NCI-H526 (cell line): ENCODE results near the gene CCNY.

Source experiments
- DNase-seq, 2 experiments: peaks; one replicate each; lab custom pipeline; 2025; lab: John Stamatoyannopoulos, UW

CCNY gene

GRCh38 chr10:35426657-35427056, 90.3 kb downstream of the CCNY start:
- no peak for DNase-seq

DNA sequence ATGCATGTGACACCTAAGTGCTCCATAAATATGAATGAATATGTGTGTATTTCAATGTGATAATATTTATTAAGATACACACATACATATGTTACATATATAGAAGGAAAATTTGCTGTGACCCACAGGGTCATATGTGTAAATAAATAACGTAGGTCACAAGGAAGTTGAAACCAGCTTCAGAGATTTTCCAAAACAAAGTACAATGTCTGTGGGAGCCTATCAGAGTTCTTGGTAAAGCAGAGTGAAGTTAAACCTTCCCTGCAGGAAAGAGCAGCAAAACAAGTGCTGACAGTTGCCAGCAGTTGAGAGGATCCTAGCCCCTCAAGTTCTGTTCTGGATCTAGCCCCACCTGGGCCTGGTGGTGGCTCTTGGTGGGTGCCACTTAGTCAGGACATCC, 91.2 kb downstream of the CCNY start:
- no peak for DNase-seq

DNA sequence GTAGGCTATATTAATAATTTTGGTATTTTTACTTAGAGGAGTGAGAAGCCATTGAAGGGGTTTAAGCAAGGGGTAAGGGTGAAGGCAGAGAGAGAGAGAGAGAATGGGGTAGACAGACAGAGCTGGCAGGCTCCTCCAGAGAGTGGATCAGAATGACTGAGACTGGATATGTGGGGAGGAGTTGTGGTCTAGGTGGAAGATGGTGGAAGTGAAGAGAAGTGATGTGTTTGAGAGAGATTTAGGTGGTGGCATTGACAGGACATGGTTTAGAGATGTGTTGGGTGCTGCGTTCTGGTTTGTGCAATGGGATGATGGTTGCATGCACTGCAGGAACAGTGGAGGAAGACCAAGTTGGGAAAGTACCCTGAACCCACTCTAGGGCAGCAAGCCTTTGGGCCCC, 92.2 kb downstream of the CCNY start:
- DNase-seq, result no peak

- no peak for DNase-seq
Observed at GRCh38 chr10:35432781-35433338, 96.6 kb downstream of the CCNY start.

DNA sequence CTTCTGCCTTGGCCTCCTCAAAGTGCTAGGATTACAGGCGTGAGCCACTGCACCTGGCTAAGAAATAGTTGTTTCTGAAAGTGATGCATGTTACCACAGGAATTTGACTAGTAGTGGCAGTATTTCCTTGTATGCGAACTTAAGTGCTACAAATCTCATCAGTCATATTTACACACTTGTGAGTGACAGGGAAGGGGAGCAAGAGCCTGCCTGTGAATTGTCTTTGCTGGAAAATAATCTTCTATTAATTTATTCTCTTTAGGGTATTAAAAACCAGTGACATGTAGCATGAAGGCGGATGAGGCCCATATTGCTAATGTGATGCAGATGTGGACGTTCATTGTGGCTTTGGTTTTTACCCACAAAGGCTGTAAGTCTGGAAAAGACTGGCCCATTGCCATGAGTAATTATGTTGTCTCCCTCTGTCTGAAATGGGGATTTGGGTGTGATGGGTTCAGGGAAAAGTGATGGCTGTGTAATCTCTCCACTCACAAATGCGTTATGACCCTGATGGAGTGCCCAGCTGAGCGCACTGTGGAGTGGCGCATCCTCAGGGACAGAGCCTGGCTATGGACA, 97.6 kb downstream of the CCNY start:
- DNase-seq, result no peak

DNA sequence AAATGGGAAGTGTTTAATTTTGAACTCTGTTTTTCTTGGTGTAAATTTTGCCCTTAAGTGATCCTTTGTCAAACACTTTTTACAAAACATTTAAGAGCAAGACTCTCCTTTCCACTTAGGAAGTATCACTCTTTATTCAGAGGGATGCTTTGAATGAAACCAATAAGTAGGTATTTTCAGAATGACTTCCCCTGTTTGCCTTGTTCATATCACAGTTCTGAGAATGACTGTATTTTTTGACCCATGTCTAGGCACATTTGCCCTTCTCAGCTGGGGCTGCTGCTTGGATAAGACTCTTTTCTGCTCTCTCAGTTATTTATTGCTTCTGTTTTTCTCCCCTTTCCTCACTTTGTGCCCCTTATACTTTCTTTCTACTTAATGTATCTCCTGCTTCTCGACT, 98.2 kb downstream of the CCNY start:
- DNase-seq, result no peak

GRCh38 chr10:35435824-35436223, 99.5 kb downstream of the CCNY start:
- no peak for DNase-seq

DNA sequence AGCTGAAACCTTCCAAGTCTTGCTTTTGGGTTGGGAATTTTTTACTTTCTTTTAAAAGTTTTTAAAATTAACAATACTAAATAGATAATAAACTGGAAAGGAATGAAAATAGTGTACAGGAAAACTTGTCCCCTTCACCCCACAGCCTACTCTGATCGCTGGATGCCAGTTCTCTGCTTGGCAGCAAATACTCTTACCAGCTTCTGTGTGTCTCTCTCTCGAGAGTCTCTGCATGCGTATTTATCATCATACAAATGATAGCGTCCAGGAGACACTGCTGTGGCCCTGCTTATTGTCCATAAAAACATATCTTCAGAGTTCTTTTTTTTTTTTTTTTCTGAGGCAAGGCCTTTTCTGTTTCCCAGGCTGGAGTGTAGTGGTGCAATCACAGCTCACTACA, 101.5 kb downstream of the CCNY start:
- DNase-seq, result no peak

GRCh38 chr10:35438718-35439571, 102.6 kb downstream of the CCNY start:
- DNase-seq, result no peak

GRCh38 chr10:35440016-35440415, 103.7 kb downstream of the CCNY start:
- DNase-seq, result no peak

DNA sequence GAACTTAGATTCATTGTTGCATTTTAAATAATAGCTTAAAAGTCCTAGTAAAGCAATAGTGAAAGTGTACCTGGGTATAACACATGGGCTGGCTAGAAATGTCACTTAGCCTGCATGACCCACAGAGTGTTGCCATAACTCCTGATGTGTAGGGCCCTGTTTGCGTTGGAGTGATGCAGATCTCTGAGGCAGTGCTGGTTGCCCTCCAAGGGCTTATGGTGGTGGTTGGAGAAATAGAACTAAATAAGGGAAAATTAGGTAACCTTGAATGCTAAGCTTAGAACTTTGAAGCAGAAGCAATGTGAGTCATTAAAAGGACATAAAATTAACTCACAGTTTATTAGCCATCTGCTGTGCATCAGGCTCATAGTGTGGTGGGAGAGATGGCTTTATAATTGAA, 105.7 kb downstream of the CCNY start:
- DNase-seq, result no peak

- no peak for DNase-seq
Observed at GRCh38 chr10:35442592-35442991, 106.3 kb downstream of the CCNY start.

DNA sequence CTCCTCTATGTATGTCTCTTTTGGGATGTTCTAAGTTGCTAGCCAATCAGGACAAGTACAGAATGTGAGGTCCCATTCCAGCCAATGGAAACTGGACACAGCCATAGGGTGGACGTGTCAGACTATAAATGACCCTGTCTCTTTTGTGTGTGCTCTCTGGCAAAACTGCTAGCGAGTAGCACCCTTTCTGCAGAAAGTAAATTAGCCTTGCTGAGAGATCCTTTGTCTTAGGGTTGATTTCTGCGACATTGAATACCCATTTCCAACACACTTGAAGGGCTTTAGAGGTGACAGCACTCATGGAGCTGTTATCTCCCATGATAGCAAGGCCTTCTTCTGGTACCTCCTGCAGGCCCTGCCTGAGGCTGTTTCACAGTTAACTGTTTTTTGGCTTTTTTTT, 107.5 kb downstream of the CCNY start:
- DNase-seq, result no peak

- no peak for DNase-seq
Observed at GRCh38 chr10:35445150-35445884, 109.0 kb downstream of the CCNY start.

DNA sequence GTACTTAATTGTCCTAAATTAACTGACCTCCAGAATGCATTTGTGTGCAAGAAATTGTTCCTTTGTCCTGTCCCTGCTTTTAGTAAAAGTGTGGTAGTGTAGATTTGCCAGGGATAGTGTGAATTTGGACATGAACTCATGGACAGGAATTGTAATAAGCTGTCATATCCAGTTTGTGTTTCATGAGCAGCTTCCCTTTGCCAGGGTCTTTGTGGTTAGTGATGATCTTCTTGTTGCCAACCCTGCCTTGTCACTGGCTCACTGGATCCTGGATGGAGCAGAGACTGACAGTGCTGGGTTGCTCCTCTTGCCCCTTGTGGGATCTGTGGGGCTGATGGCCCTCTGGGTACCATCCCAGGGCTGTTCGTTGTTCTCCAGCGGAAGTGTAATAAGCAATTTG, 110.1 kb downstream of the CCNY start:
- DNase-seq, result no peak

DNA sequence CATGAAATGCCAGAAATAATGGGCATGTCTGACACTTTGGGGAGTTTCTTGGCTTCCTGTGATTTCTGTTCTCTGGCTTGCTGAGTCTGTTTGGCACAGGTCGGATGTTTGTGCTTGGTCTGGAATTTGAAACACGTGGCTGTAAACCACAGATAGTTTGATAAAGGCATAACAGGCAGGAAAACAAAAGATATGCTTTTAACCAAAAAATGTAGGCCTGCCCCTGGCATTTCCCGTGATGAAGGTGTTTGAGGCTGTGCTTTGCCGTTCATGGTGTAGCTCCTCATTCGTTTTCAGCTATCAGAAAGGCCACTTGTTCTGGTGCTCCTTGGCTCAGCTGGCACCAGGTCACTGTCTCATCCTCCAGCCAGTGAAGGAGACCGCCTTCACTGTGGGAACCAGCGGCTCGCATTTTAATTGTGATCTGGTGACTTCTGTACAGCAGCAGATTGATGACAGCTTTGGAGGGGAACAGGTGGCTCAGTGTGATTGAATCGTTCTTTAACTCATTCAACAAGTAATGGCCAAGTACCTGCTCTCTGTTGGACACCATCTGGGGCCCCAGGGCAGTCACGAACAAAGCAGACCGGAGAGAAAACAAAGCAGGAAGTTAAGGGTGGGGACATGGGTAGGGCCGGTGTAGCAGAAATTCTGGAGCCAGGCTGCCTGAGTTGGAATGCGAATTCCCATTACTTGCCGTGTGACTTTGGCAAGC, 111.5 kb downstream of the CCNY start:
- DNase-seq, result no peak

GRCh38 chr10:35448687-35449662, 112.7 kb downstream of the CCNY start:
- DNase-seq, result no peak

DNA sequence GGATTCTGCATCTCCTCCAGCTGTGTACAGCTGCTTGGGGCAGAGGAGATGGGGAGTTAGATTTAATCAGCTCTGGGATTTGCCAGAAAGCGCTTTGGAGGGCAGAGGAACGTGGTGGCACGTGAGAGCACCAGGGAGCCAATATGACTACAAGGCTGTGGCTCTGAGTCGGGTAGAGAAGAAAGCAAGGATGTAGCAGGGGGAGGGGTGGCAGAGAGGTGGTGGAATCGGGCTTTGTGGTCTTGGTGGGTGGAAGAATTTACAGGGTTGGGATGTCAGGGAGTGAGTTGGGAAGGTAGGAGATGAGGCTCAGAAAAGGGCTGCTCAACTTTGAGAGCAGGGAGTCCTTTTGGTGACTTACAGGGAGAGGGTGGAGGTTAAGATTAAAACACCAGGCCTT, 113.6 kb downstream of the CCNY start:
- no peak for DNase-seq

DNA sequence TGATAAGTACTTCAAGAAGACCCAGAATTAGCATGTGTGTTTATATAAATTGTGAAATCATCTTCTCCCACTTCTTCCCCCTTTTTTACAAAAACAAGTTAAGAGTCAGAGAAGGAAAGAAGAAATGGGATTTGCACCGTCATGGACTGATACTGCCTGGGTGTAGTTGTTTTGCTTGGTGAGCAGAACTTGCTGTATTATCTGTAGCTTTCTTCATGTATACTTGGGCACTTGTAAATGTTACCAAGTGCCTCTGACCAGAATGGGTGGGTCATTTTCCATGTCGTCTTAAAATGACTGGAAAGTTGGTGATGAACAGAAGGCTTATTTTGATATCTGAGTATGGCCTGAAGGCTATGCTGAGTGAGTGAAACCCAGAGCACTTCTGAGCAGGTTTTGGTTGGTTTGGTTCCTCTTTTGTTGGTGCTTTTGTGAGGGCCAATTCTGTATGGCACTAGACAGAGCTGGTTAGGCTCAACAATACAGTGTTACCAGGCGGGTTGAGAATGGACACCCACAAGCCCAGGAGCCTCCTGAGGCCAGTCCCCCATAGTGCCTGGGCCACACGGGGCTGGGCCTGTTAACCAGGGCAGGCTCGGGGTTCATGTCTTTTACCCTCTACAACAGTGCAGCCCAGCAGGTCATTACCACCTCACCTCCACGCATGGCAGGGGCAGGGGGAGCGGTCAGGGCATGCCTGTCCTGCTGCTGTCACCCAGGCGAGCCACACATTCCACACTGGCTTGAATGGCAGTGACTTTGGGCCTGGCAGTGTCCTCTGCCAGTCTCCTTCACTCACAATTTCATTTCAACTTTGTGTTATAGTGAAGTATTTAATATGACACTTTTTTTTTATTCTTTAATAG, 115.1 kb downstream of the CCNY start:
- no peak for DNase-seq

DNA sequence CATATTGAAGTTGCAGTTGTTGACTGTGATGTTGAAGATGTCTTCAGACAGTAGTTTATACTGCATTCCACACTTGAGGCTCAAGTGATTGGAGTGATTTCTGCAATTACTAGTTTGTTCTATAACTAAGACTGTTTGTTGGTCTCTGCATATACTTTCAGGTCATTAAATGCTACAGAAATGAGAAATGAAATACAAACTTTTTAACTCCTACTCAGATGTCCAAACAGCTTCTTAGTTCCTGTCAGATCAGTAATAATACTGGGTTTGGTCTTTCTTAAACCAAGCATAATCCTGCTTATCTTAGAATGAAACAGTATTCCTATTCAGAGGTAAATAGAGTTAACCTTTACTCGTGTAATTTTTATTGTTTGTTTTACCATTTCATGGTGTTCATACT, 115.9 kb downstream of the CCNY start:
- no peak for DNase-seq
